ENCODE results near the gene ALDH3B2.
"Not testable (repeated sequence)": the region's sequence is repeated elsewhere in the genome, so short reads cannot be mapped to it uniquely, and the experiment has no call there.

GRCh38 chr11:67711212-67711611 is 36.8 kb upstream of the ALDH3B2 start:
- not testable (repeated sequence) for TF ChIP-seq CTCF (conservative IDR thresholded peaks at IDR 0.05; ENCODE audit: low read length); EZH2phosphoT487 (IDR thresholded peaks at IDR 0.05; ENCODE audit: borderline replicate concordance)
